ENCODE data around the gene MAP6. TPM values are rescaled to one million over a fixed set of nuclear protein-coding genes. Genes with fewer than 3 reads are reported as not detected.

MAP6 gene
- total and polyA plus RNA-seq, 9 of the 15 experiments (the other 6 are each of a cell fraction or from before 2014, with no cell fraction given): not detected

- Histone ChIP-seq H3K79me2 (ENCODE audit: control insufficient read depth, insufficient read depth, low read length) (no peaks in the 10 kb centered on the region), H3K9me3 (replicated peaks; ENCODE audit: control insufficient read depth, insufficient read depth, low read depth, low read length) (no peaks in the 10 kb centered on the region), H3K9ac (ENCODE audit: insufficient read depth in 1 of 2, low read depth in 2 of 2, low read length in 2 of 2) (peak overlapping the region in 1 of 2 experiments; percentile 15; a peak in 1 of 4 replicates), H3K4me2 (ENCODE audit: insufficient read depth, low read length) (no peak overlapping the region), H3K4me1 (replicated peaks in 1 of 2; ENCODE audit: control insufficient read depth in 2 of 2, insufficient read depth in 2 of 2, low read length in 2 of 2) (peaks cover 43 to 48% of the 10 kb centered on the region in 2 experiments; a peak in 4 of 5 replicates), H3K36me3 (ENCODE audit: control insufficient read depth, insufficient read depth, low read length) (no peaks in the 10 kb centered on the region), H3K4me3 (no peak overlapping the region), H2AFZ (ENCODE audit: low read depth, low read length) (no peak overlapping the region), H3K9me1 (ENCODE audit: control insufficient read depth, insufficient read depth, low read length) (no peaks in the 10 kb centered on the region), H3K27me3 (ENCODE audit: control insufficient read depth in 2 of 2, insufficient read depth in 2 of 2, low read length in 2 of 2) (no peaks in the 10 kb centered on the region), H3K27ac (ENCODE audit: extremely low read depth, low read depth, low read length) (no peak overlapping the region), H4K20me1 (replicated peaks; ENCODE audit: control insufficient read depth, insufficient read depth, low read length) (no peaks in the 10 kb centered on the region)
- WGBS (ENCODE audit: insufficient coverage, low coverage, missing lambda C conversion rate): 54% methylated on average over 6 of the region's 6 CpGs
- TF ChIP-seq ZNF316 (IDR thresholded peaks at IDR 0.05): 0 out of 2 replicates have a peak, but pooled peaks have one; percentile 1
- no peak for TF ChIP-seq HDAC2 (IDR thresholded peaks at IDR 0.05)
- DNase-seq (ENCODE audit: extremely low read depth in 1 of 4, low spot score in 3 of 4) (no peak), ATAC-seq (no peak), FAIRE-seq (no peak)
- POLR2A ChIA-PET: interaction anchor here (1.8 kb wide), 1 partner anchor 17 kb away, joined by 6 read pairs; no protein-coding TSS in a partner anchor
- BruUV-seq (replicated peaks): no TSS peak
- in situ Hi-C loops (cut with MboI) (no loop called here), intact Hi-C loops (cut with micrococcal nuclease) (loop anchor here (5.0 kb wide), 1 partner anchor 45 kb away; no protein-coding TSS in a partner anchor)
- CTCF ChIA-PET (ENCODE audit: low intra/inter-chr PET ratio): no interaction called here
Observed at GRCh38 chr11:75591966-75592365, 76.9 kb downstream of the MAP6 start.

GRCh38 chr11:75591371-75591770, 77.5 kb downstream of the MAP6 start:
- Histone ChIP-seq H3K9me3 (replicated peaks; ENCODE audit: control insufficient read depth, insufficient read depth, low read depth, low read length) (no peaks in the 10 kb centered on the region), H3K9ac (ENCODE audit: insufficient read depth in 1 of 2, low read depth in 2 of 2, low read length in 2 of 2) (peak overlapping the region in 1 of 2 experiments; percentile 33; a peak in 2 of 4 replicates), H3K4me3 (no peak overlapping the region), H4K20me1 (replicated peaks; ENCODE audit: control insufficient read depth, insufficient read depth, low read length) (no peaks in the 10 kb centered on the region), H3K36me3 (ENCODE audit: control insufficient read depth, insufficient read depth, low read length) (no peaks in the 10 kb centered on the region), H3K27ac (ENCODE audit: extremely low read depth, low read depth, low read length) (no peak overlapping the region), H3K79me2 (ENCODE audit: control insufficient read depth, insufficient read depth, low read length) (no peaks in the 10 kb centered on the region), H2AFZ (ENCODE audit: low read depth, low read length) (no peak overlapping the region; the same call in 1 of the 2 replicates), H3K4me1 (replicated peaks in 1 of 2; ENCODE audit: control insufficient read depth in 2 of 2, insufficient read depth in 2 of 2, low read length in 2 of 2) (peaks cover 43 to 46% of the 10 kb centered on the region in 2 experiments; a peak in 4 of 5 replicates), H3K27me3 (ENCODE audit: control insufficient read depth in 2 of 2, insufficient read depth in 2 of 2, low read length in 2 of 2) (no peaks in the 10 kb centered on the region), H3K9me1 (ENCODE audit: control insufficient read depth, insufficient read depth, low read length) (no peaks in the 10 kb centered on the region), H3K4me2 (ENCODE audit: insufficient read depth, low read length) (no peak overlapping the region)
- in situ Hi-C loops (cut with MboI): no loop called here
- ATAC-seq (no peak), DNase-seq (ENCODE audit: extremely low read depth in 1 of 4, low spot score in 3 of 4) (no peak), FAIRE-seq (no peak)
- TF ChIP-seq CREM (IDR thresholded peaks at IDR 0.05; ENCODE audit: low read depth) (no peak), POU5F1 (IDR thresholded peaks at IDR 0.05; ENCODE audit: borderline replicate concordance, low read depth, low read length, partially characterized antibody) (no peak), WHSC1 (IDR thresholded peaks at IDR 0.05; ENCODE audit: low read length) (peak; percentile 68), ESRRB (CRISPR knock-in tag; IDR thresholded peaks at IDR 0.05; ENCODE audit: borderline replicate concordance) (no peak)
- ChIA-PET CTCF (ENCODE audit: low intra/inter-chr PET ratio) (no interaction called here), POLR2A (interaction anchor here (1.0 to 1.8 kb wide), 4 partner anchors 17 to 110 kb away, joined by 3 to 6 read pairs (median 4); no protein-coding TSS in a partner anchor)
- no TSS peak for BruUV-seq (replicated peaks)
- WGBS (ENCODE audit: insufficient coverage, low coverage, missing lambda C conversion rate): 90% methylated on average over 8 of the region's 8 CpGs
- intact Hi-C loops (cut with micrococcal nuclease): loop anchor here (5.0 kb wide), 1 partner anchor 44 kb away; no protein-coding TSS in a partner anchor

All from K562 (cell line).